T-helper 2 cell (primary cell): Measurements from ENCODE around the gene TUBAL3.

Experiments used
- DNase-seq, 5 experiments: peaks; one replicate each; pipeline versions ENCODE4 v3.0.0 to v3.0.0-alpha.2; 2012 to 2022
- total RNA-seq, 2 donors: gene quantifications; one replicate each; lab custom pipeline; 2026; lab: John Stamatoyannopoulos, UW

Gene TUBAL3
- 0 reads per million in 2 donors for total RNA-seq

DNA sequence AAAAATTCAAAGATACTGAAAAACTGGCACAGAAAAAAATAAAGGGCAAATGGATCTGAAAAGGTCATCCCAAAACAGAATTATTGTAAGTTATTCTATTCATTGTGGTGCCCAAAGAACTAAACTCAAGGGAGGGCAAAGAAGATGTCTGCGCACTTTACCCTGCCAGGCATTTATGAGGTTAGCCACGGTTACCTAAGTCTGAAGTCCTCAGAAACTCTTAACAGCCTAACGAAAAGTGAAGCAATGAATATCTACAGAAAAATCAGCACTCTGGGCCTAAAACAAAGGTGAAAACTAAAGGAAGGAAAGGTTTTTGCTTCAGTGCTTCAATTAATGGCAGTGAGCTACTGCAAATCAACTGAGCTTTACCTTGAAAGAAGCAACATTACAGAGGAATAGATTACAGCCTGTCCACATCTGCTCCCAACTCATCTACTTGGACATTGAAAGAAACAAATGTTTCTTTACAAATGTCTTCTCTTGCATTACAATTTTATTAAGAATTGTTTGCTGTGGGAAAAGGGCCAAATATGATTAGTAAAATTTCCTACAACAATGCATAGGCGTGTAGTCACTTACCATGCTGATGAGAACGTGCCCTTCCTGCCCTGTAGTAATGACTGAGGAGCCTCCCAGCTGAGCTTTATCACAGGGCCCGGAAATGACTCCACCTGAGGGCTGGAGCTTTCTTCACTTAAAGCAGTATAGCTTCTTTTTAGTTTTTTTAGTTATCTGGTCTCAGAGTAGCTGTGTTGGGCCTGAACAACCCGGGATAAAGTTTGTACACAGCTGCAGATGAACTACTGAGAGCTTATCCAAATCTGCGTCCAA lies at the start of gene TUBAL3:
TUBAL3 (minus strand) TSS at position 621 of the 834 bp plus-strand sequence; CDS start at position 585, 36 bp downstream.
- peak in 1 of 5 experiments; percentile 19 for DNase-seq

- DNase-seq = no peak
Measured at GRCh38 chr10:5453749-5454489, 49.3 kb upstream of the TUBAL3 start.

DNA sequence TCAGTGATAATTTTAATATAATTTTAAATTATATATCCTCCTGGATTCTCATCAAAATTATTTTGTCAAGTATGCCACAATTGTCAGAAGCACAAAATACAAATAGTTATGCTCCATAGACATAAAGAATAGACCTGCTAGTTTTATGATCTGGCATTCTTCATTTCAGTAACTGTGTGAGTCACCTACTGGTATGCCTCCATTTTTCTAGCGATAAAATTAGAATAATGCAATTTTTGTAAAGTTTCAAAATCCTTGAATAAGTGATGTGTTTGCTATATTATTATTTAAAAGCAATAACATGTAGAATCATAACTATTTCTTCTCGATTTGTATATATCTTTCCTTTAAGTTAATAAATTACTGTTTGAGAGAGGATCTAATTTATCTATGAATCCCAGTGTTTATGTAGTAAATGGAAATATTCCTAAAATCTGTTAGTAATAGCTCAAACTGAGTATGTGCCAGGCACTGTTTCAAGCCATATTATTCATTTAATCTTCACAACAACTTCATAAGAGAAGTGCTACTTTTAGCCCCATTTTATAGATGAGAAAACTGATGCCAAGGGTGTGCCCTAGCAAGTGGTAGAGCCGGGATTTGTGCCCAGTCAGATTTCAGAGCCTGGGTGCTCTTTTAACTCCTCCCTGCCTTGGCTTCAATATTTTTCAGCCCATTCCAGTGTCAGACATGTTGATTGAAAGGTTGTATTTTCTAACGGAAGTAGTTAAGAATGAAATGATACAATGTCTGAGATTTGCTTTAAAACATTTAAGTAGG lies 46.2 kb upstream of the TUBAL3 start:
- no peak for DNase-seq

DNA sequence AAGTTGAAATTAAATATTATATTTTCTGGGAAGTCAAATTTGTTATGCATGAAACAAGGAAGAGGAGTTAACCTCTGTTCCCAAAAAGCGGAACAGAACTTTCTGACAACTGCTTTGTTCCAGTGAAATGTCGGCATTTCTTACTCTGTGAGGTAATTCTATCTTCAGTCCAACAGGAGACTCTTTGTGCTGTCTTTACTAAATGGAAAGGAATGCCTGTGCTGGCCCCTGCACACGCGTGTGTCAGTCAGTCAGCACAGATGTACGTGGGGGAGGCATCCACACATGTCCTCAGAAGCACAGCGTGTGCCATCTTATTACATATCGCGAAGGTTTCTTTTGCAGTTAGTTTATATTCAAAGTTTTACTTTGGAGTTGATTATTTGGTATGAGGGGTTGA lies 45.2 kb upstream of the TUBAL3 start:
- DNase-seq = no peak

DNA sequence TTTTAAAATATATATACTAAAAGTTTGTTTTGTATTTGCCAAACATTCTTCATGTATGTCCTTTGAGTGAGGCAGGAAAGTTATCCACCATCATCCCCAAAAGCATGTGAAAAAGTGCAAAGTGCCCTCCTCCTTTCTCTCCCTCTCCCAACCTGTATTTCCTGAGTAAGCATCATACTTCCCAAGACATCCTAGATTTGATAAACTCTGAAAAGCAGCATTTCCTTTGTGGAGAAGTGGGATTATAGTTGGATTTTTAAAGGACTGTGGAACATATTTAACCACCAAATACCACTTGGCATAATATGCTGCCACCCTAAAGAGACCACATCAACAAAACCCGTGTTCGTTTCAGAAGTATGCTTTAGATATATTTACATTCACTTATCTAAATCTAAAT lies 44.6 kb upstream of the TUBAL3 start:
- DNase-seq = no peak

DNA sequence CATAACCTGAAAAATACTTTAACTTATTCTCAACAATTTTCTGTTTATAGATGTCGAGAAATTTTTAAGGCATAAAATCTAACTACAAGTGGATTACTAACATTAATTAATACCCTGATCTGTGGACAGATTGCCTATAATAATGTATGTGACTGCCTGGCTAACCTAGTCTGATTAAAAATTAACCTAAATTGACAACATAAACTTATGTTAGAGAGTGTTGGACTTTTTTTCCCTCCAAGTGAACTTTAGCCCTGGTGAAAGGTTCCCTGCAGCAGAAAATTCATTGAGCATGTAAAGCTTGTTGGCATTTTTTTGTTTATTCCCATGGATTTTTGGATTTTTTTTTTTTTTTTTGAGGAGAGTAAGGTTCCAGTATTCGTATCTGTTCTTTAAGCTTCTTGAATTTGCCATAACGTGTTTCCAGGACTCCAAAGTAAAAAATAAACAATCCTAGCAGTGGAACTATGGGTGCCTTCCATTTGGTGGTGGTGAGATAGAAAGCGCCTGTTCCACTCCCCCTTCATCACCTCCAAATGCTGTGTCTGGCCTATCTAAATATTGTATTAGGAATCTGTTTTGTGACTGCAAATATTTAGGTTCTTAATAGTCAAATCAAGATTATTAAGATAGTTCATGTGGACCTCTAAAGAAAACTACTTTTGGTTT lies 43.8 kb upstream of the TUBAL3 start:
- no peak for DNase-seq

DNA sequence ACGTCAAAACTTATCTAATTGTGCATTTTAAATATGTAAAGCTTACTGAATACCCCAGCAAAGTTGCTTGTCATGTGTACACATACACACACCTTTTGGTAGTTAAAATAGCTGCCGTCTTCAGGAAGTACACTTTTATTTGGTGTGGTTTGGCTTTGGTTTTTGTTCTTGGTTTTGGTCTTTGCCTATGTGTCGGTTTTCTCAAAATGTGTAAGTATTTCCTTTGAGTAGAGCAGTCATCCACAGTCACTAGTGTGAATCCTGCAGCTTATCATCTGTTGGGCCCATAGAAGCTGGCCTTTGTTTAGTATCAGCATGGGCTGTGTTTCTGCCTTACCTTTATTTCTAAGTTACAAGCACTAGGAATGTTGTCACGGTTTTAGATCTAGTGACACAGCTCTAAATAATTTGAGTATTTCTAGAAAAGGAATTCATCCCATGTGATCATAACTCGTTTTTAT lies 43.0 kb upstream of the TUBAL3 start:
- peak in 2 of 5 experiments; percentile 4 to 93 for DNase-seq

- DNase-seq = peak in 1 of 5 experiments; percentile 42
Measured at GRCh38 chr10:5447056-5447455, 42.4 kb upstream of the TUBAL3 start.

DNA sequence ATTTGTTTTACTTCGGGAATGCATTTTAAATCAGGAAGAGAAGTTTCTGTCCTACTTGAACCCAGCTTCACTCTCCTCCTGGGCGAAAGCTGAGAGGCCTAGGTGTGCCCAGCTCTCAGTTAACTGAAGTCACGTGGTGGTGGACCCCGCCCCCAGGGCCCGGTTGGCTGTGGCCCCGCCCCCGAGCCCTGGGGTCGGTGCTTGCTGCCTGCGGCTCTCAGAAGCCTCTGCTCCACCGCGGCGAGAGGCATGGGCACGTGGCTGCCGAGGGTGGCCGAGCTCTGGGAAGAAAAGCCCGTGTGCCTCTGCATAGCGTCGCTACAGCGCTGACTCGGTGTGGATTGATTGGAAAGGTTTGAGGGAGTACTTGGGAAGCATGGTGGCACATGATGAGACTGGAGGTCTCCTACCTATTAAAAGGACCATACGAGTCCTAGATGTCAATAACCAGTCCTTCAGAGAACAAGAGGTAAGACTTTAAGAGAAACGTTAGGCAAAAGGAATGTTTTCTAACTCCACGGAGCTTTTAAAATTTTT lies 41.8 kb upstream of the TUBAL3 start:
- peak in 4 of 5 experiments; percentile 34 to 90 (median 62) for DNase-seq

- no peak for DNase-seq
Measured at GRCh38 chr10:5445006-5445405, 40.4 kb upstream of the TUBAL3 start.

DNA sequence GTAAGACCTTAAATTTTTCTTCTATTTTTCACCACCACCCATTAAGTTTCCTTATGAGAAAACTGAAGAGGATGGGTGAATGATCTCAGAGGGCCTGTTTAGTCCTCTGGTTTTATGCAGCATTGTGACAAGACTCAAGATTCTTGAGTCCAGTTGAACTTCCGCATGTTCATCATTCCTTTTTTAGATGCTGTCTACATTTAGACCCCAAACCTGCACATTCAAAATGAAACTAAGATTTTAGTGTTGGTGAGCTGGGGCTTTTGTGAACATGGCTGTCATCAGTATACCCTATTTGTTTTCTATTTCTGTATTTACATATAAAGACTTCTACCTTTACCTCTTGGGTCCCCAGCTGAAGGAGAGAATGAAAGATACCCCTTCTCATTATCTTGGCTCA lies 38.8 kb upstream of the TUBAL3 start:
- DNase-seq = peak in 1 of 5 experiments; percentile 82

DNA sequence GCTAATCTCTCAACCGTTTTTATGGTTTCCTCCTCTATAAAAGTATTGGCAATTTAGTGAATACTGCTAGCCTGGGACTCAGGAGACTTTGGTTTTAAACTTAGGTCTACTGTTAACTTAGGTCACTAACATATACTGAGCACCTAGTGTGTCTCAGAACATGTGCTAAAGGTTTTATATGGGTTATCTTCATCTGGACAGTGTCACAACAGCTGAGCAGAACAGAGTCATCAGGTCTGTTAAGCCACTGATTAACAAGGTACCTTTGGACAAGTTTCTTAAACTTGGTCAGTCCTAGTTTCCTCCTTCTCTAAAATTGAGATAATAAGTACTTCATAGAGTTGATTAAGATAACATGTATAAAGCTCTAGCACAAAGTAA lies 38.4 kb upstream of the TUBAL3 start:
- DNase-seq = no peak

GRCh38 chr10:5442065-5442989 lies 37.7 kb upstream of the TUBAL3 start:
- DNase-seq = peak in 2 of 5 experiments; percentile 19 to 66

- DNase-seq = no peak
Measured at GRCh38 chr10:5441106-5441505, 36.5 kb upstream of the TUBAL3 start.

GRCh38 chr10:5440206-5440605 lies 35.6 kb upstream of the TUBAL3 start:
- no peak for DNase-seq

GRCh38 chr10:5435328-5435727 lies 30.7 kb upstream of the TUBAL3 start:
- no peak for DNase-seq

GRCh38 chr10:5434017-5434753 lies 29.6 kb upstream of the TUBAL3 start:
- DNase-seq = peak in 1 of 5 experiments; percentile 54

GRCh38 chr10:5433182-5433581 lies 28.6 kb upstream of the TUBAL3 start:
- DNase-seq = no peak

DNA sequence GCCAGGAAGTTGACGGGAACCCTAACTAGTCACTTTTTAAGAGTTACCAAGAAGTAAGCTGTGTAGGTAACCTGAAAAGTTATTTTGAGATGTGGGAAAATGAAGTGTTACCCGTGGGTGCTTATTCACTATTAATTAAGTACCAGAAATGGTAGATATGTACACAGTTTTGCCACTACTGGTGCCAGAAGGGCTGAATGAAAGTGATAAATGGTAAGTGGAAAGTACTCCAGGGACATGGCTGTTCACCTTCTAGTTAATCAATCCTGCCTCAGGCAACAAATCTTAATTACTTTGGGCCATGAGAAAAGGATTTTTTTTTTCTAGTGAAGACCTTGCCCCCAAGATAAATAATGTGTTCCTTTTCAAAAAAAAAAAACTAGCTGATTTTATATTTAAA lies 23.5 kb upstream of the TUBAL3 start:
- DNase-seq = no peak

GRCh38 chr10:5424751-5425150 lies 20.1 kb upstream of the TUBAL3 start:
- no peak for DNase-seq
